HG03108 (cell line): Measurements from ENCODE around the gene SLCO3A1.
"Not testable (repeated sequence)": the region's sequence is repeated elsewhere in the genome, so short reads cannot be mapped to it uniquely, and the experiment has no call there.

ENCODE experiments used
- ATAC-seq: cut with Tn5 transposase; IDR thresholded peaks from one replicate; pipeline ENCODE4 v1.9.1; 2021; ENCODE audit warnings: moderate library complexity; ENCODE audit not compliant: unreplicated experiment

Gene SLCO3A1

DNA sequence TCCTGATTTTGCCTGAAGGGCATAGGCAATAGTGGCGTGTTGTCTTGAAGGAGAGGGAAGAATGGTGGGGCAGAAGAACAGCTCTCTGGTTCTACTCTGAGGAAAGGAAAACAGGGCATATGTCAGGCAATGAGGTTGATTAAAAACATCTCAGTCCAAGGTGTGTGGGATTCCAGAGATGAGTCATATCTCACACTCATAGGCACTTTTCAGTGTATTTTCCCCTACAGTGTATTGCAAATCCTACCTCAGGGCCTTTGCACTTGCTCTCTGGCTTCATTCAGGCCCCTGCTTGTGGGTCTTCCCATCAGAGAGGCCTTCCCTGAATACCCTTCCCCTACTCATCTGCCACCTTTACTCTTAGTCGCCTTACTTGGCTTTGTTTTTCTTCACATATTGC is 107.8 kb downstream of the SLCO3A1 start:
- ATAC-seq = no peak

DNA sequence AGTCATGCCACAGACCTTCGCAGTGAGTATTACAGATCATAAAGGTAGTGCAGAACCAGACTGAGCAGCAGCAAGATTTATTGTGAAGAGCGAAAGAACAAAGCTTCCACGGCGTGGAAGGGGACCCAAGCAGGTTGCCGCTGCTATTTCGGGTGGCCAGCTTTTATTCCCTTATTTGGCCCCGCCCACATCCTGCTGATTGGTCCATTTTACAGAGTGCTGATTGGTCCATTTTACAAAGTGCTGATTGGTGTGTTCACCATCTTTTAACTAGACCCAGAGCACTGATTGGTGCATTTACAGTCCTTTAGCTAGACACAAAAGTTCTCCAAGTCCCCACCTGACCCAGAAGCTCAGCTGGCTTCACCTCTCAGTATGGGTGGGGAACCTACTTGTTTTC is 110.2 kb downstream of the SLCO3A1 start:
- not testable (repeated sequence) for ATAC-seq

DNA sequence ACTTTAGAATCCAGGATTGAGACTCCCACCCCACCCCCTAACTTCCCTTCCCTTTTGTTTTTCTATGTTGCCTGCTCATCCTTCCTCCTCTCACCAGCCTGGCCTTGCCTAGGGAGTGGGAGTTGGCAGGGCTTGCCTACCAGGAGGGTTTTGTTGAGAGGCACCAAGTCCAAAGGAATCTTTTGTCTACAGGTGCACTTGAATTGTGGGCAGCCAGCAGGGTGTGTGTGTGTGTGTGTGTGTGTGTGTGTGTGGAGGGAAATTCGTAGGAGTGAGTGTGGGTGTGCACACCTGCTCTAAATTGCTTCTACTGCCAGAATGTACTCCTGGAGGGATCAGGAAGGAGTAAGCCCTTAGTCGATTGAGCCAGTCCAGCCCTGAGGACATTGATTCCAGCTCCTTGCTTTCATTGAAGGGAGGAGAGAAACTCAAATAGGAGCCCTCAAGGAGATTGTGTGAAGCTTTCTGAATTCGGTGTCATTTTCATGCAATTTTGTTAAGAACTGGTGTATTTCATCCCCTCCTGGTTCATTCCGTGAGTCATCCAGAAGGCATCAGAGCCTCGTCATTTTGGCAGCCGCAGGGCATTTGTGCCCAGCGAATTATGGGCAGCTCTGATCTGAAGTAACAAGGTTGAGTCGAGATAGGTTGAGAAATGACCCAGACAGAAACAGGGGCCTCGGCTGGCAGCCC is 112.1 kb downstream of the SLCO3A1 start:
- no peak for ATAC-seq

DNA sequence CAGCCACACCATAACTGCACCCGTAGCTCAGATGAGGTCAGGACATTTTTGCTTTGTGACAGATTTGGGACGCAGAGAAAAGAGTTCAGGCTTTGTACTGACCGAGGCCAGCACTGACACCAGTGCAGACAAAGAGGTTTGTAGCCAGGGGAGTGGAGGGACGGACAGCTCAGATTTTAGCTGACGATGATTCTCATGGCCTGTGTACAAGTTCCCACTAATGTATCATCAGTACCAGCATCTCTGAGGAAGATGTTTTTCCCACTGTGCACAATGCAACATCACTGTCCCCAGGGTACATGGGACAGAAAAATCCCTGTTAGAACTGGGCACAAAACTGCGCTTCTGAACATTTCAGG is 112.7 kb downstream of the SLCO3A1 start:
- no peak for ATAC-seq

DNA sequence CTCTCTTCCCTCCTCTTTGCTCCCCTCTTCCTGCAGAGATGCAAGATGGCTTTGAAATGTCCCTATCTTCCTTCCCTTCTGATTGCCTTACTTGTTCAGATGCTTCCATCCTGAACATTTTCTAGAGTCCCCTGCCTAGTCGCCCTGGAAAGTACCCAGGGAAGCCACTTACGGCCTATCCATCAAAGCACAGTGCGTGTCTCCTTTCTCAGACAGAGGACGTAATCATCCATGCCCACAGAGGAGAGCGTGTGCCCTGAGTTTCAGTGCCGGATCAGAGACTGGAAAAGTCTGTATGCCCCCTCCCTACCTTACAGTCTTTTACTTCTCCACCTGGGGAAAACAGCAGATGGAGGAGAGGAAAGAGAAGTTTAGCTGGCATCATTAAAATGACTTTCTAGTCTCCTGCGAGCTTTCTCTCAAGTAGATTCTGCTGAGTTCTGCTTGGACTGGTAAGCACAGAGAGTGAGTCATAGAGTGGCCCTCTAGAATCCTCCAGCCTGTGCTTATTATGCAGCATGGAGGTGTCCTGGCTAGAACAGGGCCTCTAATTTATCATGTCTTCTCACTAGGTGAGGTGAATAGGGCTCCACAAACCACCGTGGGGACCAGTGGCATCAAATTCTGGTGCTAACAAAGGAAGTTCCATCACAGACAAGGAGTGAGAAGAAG is 114.6 kb downstream of the SLCO3A1 start:
- ATAC-seq = no peak

DNA sequence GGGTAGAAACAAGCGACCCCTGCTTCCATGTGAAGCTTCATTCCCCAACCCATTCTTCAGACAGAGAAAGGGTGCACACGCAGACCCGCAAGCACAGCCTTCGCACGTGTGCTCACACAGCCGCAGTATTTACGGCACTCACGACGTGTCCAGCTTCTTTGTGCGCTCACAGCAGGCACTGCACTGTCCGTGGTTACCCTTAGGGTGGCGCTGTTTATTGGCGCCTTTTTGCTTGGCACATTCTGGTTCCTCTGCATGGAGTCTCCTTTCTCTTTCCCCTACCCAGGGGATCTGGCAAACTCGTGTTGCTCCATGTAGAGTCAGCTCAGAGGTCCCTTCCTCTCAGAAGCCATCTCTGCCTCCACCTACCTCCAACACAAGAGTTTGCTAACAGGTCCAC is 115.1 kb downstream of the SLCO3A1 start:
- no peak for ATAC-seq

DNA sequence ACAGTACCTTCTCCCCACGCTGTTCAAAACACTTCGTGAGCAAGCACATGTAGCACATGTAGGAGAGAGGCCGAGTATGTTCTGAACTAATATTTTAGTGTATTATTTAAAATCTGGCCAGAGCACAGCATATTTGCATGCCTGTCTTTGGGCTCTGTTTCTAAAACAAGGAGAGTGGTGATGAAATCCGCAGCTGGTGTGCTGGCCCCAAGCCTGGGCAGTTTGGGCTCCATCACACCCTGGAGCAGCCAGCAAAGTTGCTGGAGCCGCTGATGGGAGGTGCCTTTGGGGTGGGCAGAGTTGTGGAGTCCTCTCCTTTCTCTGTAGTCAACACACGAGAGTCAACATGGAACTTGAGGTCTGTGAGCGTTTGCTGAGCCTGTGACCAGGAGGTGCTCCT is 116.6 kb downstream of the SLCO3A1 start:
- no peak for ATAC-seq

DNA sequence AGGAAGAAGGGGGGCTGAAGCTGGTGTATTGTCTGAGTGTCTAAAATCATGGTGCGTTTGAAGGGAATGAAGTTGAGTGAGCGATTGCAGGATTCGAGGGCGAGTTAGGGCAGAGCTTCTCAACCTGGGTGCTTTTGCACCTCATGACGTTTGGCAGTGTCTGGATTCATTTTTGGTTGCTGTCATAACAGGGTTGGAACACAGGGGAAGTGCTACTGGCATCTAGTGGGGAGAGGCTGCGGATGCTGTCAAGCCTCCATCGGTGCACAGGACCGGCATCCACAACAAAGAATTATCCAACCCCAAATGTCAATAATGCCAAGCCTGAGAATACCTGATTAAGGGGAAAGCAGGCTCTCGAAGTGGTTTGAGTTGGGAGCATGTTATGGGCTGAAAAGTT is 120.0 kb downstream of the SLCO3A1 start:
- ATAC-seq = no peak

DNA sequence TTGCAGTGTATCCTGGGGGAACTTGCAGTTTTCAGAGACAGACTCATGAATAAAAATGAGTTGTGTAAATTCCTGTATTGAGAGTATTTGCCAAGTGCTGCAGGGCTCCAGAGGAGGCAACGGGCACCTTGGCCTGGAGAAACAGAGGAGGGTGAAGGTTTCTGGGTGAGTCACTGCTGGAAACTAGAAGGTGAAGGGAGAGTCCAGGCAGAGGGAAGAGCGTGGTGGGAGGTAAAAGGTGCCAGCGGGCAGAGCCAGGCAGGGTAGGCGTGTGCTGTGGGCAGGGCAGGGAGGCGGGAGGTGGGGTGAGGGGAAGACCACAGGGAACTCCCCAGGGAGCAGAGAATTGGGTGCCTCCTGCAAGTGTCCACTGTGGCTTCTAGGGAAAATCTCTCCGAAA is 120.8 kb downstream of the SLCO3A1 start:
- ATAC-seq = no peak

DNA sequence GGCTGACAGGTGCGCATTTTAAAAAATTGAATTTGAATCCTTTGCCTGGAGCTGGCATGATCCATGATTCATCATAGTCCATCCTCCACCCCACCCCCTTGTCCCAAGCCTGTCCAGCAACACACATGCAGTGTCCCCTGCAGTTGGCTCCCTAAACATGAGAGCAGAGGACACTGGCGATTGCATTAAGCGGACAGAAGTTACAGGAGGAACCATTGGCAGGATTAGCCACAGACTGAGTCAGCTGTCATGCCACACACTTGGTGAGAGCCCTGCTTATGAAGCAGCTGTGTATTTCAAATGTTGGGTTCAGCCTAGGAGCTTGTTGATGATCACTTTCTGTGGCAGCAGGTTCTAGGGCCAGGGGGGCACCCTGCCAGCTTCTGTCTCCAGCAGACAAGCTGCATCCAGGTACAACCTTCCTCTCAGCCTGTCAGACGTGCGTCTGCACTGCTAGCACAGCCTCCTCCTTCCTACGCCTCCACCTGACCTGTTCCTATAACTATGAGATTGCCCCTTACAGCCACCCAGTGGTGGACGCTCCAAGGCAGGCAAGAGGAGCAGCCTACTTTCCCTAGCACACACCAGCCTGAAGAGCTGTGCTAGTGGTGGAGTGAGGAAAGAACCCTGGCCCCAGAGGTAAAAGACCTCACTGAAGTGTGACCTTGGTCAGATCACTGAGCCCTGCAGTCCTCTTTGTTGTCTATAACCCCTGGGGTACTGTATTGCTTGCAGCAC is 121.9 kb downstream of the SLCO3A1 start:
- ATAC-seq = no peak

DNA sequence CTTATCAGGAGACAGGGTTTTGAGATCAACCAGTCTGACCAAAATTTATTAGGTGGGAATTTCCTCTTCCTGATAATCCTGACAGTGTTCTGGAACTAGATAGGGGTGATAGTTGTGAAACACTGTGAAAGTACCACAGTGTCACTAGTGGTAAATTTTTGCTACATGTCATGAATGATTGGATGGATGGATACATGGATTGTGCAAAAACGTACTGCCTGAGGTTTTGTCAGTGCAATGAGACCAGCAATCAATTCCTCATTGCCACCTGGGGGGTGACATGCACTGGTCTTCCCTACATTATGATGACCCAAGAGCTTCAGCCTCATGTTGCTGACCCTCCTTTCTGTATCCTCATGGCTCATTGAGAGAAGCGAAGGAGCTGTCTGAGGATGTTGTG is 123.5 kb downstream of the SLCO3A1 start:
- ATAC-seq = no peak

DNA sequence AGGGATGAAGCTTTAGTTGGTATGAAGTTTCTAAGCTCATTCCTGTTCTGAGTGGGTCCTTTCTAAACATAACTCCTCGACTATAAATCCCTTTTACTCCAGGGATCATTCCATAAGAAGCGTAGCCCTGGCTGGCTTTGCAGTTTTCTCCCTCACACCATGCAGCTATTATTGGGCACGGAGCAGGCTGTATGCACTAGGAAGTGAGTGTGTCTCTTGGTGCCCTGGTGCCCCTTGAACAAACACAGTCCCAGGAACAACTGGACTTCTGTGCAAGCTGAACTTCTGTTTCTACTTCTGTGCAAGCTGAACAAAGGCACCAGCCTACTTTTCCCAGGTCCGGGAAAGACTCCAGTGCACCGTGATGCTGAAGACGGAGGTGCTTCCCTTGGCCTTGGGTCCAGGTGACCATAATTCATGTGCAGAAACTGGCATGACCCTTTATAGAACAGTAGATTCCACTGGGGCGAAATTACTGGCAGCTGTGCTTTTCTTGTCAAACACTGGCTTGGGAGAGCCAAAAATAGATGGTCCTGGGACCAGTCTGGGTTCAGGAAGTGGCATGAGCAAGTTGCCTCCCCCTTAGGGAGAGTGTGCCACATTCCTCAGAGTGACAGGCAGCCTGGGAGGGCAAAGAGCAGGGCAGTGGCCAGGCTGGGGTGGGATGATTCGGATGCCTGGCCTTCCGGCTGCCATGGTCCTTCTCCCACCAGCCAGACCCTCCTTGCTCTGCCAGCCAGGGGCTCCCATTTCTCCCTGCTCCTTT is 127.2 kb downstream of the SLCO3A1 start:
- ATAC-seq = no peak

DNA sequence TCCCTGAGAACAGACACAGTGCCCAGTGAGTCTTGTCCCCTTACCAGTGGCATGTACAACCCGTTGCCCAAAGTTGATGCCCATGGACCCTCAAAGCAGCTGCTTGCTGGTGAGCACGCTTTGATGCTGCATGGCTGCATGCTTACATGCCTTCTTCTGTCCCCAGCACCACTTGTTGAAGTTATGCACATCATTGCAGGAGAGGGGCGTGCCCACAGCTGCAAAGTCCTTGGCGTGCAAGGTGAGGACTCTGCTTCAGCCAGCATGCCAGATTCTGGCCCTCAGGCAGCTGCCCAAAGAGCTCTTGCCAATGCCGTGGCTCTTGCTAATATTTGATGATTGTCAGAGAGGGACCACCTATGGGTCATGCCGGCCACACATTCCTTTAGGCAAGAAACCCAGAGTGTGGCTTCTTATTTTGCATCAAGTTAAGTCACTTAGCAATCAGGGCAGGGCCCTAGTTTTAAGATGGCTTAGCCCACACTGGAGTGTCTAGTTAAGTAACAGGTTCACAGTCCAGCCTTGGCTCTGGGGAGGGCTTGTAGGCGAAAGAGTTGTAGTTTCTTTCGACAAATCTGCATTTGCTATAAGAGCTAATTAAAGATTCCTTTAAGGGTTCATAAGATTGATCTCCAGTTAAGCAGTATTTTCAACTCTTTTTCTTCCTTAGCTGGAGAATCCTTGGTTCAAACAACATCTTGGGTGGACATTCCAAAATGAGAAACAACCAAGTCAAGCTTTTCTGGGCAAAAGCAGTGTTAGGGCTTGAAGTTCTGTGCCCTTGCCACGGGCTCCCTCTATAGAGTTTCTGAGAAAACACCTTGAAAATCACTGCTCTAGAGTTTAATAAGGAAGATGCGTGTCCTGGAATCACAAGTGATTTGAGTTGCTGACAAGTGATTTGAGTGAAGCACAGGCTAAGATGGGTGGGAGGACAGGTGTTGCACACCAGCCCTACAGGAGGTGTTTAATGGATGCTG is 128.6 kb downstream of the SLCO3A1 start:
- no peak for ATAC-seq

DNA sequence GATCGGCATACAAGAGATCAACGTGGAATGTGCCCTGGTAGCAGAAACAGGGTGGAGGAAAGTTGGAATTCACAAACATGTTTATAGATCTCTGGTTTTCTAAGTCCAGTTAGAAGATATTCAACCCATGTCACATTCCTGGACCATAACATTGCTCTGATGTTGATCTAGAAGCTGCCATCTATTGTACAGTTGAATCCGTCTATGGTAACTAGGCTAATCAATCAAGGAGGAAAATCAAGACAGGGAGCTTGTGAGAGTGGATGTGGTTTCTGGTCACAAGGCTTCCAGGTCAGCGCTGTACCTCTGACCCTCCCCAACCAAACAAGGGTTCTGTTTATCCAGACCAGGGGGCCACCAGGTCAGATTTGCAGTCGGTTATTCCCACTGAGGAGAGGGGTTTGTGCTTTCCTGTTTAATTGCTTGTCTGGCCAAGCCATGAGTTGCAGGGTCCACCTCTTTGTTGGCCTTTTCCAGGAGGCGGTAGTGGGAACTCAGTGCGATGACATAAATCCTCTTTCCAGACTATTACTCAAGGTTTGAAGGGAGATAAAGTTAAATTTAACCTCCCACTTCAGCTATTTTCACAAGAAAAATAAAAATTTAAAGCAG is 130.3 kb downstream of the SLCO3A1 start:
- no peak for ATAC-seq

DNA sequence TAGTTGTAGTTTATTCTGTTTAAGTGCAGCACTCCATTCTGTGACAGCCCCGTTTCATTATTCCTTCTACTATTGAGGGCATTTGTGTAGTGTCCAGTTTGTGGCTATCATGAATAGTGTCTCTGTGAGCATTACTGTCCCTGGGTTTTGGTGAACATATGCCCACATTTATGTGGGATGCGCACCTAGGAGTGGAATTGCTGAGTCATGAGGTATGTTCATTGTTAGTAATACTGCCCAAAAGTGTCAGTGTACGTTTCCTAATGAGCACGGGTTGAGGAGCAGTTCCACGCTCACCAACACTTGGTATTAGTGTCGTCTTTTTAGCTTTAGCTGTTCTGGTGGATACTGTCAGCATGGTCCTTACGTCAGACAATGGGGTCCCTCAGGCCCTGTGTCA is 131.8 kb downstream of the SLCO3A1 start:
- no peak for ATAC-seq

DNA sequence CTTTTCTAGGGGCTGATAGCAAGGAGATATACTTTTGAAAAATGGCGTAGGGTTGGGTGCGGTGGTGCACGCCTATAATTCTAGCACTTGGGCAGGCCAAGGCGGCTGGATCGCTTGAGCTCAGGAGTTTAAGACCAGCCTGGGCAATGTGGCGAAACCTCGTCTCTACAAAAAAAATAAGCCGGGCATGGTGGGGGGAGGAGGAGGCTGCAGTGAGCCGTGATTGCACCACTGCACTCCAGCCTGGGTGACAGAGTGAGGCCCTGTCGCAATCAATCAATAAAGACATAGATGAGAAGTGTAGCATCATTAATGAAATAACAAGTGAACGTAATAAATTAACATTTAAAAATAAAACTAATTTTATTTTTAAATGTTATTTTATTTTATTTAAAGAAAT is 134.6 kb downstream of the SLCO3A1 start:
- no peak for ATAC-seq

DNA sequence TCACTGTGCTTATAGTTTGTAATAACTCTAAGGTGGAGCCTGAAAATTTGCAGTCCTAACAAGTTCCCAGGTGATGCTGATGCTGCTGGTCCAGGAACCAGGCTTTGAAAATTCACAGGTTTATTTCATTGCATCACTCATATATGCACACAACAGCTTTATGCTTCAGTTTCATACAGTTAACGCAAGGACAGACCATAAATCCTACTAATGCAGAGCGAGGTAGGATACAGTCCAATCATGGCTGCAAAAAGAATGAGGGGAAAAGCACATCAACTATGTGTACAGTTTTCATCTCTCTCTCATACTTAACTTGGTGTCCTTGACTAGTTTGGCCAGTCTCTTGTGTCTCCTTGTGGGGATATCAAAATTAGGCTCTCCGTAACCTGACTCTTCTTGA is 135.1 kb downstream of the SLCO3A1 start:
- ATAC-seq = no peak

DNA sequence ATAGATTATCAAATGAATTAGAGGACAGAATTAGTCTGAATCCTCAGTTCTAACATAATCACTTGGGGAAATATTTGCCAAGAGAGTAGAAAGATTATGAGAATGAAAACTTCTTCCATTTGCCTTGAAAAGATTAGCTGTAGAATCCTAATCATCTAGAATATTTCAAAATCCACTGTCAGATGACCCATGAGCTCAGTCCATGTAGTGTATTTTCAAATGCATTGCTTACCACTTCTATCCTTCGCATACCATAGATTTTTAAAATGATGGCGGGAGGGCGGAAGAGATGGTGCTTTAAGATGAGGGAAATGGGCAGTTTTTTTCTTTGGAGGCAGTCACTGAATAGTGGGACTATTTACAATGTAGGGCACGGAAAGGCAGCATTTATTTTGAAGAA is 136.3 kb downstream of the SLCO3A1 start:
- no peak for ATAC-seq

DNA sequence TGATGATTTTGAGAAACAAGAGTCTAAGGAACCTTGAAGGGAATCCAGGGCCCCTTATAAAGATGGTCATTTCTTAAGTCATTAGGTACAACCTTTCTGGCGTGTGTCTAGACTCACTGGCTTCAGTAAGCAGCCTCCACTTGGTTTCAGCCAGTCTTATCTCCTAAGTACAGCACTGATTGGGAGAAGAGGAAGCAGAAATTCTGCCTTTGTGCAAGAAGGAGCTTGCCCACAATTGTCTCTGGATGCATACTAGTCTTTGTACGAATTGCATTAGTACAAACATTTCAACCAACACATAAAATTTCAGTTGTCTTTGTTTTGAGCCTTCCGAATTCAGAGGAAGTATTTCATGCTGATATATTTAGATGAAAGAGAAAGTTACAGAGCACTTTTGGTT is 139.4 kb downstream of the SLCO3A1 start:
- no peak for ATAC-seq

DNA sequence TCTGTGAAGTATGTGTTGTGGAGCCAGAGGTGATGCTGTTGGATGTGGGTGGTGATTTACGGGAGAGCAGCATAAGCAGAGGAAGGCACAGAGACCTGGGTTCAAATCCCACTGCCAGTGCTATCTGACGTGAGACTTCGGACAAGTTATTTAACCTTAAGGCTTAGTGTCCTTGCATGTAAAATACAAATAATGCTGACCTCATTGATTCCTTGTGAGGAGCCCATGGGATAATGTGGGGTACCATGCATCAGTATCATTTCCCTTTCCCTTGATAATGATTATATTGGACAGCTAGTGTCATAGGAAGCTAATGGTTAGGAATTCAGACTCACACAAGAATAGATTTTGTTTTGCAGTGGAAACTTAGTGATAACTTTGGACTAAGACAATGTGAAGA is 141.6 kb downstream of the SLCO3A1 start:
- ATAC-seq = no peak
